ENCODE results near the gene PTHLH.

DNA sequence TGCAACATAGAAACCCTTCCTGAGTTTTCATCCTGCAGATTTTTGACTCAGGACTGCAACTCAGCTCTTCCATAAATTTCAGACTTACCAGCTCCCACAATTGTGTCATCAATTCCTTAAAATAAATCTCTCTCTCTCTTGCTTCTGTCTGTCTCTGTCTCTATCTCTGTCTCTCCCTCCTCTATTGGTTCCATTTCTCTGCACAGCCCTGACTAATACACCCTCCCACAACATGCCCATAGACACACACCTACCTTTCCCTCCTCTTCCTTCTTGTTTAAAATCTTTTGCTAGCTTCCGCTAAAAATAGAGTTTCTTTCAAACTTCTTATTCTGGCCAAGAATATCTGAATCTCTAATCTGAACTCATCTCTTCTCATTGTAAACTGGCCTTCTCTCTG, 22.9 kb upstream of the PTHLH start:
- TF ChIP-seq, protein P1, sequence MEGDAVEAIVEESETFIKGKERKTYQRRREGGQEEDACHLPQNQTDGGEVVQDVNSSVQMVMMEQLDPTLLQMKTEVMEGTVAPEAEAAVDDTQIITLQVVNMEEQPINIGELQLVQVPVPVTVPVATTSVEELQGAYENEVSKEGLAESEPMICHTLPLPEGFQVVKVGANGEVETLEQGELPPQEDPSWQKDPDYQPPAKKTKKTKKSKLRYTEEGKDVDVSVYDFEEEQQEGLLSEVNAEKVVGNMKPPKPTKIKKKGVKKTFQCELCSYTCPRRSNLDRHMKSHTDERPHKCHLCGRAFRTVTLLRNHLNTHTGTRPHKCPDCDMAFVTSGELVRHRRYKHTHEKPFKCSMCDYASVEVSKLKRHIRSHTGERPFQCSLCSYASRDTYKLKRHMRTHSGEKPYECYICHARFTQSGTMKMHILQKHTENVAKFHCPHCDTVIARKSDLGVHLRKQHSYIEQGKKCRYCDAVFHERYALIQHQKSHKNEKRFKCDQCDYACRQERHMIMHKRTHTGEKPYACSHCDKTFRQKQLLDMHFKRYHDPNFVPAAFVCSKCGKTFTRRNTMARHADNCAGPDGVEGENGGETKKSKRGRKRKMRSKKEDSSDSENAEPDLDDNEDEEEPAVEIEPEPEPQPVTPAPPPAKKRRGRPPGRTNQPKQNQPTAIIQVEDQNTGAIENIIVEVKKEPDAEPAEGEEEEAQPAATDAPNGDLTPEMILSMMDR (IDR thresholded peaks at IDR 0.05) = no peak
- no peak for TF ChIP-seq POLR2AphosphoS5 (IDR thresholded peaks at IDR 0.05)

Measured in sigmoid colon (tissue), 4 donors.